Superior temporal gyrus (tissue), 1 donor: ENCODE data around the gene PEAK1.
A peak's percentile ranks its signal among the peaks of the same experiment; 100 is the strongest.
"Not testable (repeated sequence)": the region's sequence is repeated elsewhere in the genome, so short reads cannot be mapped to it uniquely, and the experiment has no call there.

Experiments used
- DNase-seq: peaks from one replicate; pipeline ENCODE4 v3.0.0-alpha.2; 2016; ENCODE audit errors: extremely low spot score

PEAK1 gene

DNA sequence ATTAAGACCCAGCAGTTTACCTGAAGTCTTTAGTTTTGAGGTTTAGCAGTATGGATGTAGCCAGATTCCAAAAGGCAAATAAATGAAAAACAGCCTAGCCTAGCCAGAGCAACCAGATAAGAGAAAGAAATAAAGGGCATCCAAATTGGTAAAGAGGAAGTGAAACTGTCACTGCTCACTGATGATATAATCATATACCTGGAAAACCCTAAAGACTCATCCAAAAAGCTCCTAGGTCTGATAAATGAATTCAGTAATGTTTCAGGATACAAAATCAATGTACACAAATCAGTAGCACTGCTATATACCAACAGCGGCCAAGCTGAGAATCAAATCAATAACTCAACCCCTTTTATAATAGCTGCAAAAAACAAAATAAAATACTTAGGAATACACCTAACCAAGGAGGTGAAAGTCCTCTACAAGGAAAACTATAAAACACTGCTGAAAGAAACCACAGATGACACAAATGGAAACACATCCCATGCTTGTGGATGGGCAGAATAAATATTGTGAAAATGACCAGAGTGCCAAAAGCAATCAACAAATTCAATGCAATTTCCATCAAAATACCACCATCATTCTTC, 13.6 kb downstream of the PEAK1 start:
- not testable (repeated sequence) for DNase-seq

DNA sequence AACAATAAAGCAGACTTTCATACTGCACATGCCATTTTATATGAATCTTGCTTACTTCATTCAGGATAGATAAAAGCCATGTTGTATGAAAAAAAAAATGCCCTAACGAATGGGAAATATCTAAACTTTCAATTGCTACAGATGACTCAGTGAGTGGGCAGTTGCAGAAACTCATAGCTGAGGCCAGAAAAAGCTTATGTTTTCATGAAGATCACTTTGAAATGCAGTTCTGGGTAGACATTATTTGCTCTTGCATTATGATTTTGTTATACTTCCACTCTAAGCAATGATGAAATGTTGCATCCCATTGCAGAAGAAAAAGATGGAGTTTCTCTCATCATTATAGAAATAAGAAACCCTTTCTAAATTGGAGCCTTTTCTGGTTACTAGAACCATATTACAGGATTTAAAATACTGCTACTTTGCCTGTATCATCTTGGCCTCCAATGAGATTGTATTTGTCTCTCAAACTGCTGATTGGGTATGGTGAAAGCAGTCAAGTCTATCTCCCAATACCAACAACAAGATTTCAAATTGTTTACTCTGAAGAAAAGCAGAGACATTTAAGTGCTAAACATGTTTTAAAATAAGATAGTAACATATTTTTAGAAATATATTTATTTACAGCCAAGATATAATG, 17.0 kb downstream of the PEAK1 start:
- DNase-seq, result peak; percentile 44

DNA sequence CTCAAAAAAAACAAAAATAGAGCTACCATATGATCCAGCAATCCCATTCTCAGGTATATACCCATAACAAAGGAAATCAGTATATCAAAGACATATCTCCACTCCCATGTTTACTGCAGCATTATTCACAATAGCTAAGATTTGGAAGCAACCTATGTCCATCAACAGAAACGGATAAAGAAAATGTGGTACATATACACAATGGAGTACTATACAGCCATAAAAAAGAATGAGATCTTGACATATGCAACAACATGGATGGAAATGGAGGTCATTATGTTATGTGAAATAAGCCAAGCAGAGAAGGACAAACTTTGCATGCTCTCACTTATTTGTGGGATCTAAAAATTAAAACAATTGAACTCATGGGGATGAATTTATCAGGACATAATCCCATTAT, 19.6 kb downstream of the PEAK1 start:
- DNase-seq, result no peak

DNA sequence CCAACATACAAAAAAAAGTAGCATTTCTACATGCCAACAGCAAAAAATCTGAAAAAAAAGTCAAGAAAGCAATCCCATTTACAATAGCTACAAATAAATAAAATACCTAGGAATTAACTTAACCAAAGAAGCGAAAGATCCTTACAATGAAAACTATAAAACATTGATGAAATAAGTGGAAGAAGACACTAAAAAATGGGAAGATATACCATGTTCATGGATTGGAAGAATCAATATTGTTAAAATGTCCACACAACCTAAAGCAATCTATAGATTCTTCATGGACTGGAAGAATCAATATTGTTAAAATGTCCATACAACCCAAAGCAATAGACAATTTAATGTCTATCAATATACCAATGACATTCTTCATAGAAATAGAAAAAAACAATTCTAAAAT, 21.0 kb downstream of the PEAK1 start:
- no peak for DNase-seq

DNA sequence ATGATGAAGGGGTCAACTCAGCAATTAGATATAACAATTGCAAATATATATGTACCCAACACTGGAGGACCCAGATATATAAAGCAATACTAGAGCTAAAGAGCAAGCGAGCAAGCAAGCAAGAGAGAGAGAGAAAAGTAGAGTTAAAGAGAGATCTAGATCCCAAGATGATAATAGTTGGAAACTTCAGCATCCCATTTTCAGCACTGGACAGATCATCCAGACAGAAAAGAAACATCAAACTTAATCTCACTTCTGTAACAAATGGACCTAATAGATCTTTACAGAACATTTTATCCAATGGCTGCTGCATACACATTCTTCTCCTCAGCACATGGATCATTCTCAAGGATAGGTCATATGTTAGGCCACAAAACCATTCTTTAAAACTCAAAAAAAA, 23.2 kb downstream of the PEAK1 start:
- no peak for DNase-seq

DNA sequence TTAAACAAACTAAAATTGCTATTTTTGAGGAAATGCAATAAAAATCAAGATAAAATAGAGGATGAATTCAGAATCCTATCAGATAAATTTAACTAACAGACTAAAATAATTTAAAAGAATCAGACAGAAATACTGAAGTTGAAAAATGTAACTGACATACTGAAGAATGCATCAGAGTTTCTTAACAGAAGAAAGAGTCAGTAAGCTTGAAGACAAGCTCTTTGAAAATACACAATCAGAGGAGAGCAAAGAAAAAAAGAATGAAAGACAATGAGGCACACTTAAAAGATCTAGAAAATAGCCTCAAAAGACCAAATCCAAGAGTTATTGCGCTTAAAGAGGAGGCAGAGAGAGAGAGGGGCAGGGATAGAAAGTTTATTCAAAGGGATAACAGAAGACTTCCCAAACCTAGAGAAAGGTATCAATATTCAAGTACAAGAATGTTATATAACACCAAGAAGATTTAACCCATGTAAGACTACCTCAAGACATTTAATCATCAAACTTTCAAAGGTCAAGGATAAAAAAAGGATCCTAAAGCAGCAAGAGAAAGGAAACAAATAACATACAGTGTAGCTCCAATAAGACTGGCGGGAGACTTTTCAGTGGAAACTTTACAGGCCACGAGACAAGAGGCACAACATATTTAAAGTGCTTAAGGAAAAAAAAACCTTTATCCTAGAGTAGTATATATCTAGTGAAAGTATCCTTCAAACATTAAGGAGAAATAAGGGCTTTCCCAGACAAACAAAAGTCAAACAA, 24.7 kb downstream of the PEAK1 start:
- no peak for DNase-seq

DNA sequence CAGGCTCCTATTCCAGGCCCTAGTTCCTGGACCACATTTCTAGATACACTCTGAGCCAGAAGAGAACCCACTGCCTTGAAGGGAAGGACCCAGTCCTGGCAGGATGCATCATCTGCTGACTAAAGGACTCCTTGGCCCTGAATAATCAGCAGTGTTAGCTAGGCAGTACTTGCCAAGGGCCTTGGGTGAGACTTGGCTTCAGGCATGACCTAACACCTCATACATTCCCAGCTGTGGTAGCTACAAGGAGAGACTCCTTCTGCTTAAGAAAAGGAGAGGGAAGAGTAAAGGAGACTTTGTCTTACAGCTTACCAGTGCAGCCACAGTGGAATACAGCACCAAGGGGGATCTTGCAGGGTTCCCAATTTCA, 26.4 kb downstream of the PEAK1 start:
- DNase-seq, result no peak

DNA sequence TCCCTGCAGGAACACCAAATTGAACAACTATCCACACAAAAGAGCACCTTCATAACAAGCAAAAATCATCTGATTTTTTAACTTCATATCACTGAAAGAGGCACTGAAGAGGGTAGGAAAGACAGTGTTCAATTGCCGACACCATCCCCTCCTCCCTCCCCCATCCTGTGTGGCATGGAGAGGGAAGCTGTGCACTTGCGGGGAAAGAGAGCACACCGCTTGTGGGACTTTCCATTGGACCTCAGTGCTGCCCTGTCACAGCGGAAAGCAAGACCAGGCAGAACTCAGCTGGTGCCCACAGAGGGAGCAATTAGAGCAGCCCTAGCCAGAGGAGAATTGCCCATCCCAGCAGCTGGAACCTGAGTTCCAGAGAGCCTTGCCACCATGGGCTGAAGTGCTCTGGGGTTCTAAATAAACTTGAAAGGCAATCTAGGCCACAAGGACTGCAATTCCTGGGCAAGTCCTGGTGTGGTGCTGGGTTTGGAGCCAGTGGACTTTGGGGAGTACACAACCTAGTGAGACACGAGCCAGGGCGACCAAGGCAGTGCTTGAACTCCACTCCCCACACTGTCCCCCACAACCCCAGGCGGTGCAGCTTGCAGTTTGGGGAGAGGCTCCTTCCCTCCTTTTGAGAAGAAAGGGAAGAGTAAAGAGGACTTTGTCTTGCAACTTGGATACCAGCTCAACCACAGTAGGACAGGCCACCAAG, 27.0 kb downstream of the PEAK1 start:
- no peak for DNase-seq

DNA sequence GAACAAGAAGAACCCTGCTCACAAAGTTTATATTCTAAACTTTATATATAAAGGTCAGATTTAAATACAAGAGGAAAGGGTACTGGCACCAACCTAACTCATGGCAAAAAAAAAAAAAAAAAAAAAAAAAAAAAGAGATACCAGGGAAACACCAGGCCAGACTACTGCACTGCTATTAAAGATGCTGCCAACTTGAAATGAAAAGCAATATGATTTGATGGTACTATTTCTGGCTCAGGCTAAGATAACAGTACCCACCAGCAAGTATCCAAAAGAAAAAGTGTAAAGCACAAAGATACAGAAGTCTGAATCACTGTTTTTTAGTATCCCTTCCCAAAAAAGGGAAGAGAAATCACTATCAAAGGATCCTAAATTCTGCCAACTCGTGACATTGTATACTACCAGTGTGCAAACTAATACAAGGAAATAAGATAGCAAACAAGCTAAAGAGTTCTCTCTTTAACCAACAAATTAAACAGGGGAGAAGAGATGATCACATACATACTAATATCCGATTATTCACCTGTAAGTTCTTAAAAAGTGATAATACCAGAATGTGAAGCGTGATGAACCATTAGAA, 28.4 kb downstream of the PEAK1 start:
- DNase-seq, result no peak

DNA sequence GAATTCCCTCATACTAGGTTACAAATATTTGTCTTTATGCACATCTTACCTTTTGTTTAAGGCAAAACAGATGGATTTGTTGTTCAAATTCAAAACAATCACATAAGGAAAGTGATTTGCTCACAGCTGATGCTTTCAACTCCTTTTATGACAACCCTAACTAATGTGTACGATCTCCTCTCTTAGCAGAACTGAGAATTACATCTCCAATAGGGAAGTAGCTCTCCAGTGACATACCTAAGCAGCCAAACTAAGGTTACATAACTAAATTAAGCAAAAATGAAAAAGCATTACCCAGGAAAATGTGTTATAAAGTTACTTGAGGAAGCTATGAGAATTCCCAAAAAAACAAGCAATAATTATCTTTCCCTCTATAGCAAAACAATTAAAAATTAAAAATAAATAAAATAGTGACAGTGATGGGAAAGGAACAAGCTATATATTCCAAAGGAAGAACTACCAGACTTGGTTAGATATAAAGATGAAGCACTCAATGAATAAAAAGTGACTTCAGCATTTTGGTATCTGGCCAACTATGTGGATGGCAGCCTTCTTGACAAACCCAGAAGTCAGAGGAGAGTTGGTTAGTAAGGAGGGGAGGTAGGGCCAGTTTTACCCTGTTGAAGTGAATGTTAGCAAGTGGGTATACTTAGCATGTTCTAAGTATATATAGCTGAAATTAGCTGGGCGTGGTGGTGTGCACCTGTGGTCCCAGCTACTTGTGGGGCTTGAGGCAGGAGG, 32.4 kb downstream of the PEAK1 start:
- no peak for DNase-seq

DNA sequence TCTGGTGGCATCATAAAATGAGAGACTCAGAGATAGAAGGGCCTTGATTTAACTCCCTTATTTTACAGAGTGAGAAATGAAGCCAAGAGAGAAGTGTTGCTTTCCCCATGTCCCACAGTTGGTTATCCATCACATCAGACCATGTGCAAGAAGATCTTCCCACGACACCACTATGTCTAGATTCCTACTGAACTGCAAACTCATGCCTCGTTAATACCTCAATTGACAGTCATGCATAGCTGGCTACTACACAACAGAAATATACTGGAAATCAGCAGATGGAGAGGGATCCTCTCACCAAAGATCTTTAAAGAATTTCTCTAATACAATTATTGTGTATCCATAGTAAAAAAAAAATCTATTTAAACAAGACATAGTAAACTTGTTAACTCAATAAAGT, 33.3 kb downstream of the PEAK1 start:
- no peak for DNase-seq

DNA sequence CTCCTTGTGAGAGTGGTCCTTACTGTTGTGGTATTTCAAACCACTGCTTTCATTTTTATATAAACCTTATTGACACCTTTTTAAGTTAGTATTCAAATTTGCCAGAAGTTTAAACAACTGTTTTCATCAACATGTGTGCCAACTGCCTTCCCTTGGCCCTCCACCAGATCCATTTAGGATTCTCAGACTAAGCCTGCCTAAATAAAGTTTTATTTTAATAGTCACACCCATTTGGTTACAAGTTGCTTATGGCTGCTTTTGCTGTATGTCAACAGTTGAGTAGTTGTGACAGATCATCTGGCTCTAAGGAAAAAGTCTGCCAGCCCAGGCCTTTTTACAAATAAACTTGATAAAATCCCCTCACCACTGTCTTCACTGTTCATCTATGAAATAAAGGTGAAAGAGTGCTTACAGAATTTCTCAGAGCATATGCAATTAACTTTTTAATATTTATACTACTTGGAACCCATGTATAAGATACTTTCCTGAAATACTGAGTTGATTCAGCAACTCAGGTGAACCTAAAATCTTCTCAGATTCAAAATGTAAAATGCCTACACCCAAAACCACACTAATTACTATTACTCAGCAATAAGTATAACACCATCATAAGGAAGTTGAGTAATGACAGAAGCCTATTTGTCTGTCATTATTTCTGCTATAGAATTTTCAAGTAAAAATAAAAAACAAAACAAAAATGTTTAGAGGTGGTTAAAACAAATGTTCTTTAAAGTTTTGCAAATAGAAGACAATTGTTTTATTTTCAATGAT, 35.1 kb downstream of the PEAK1 start:
- no peak for DNase-seq

DNA sequence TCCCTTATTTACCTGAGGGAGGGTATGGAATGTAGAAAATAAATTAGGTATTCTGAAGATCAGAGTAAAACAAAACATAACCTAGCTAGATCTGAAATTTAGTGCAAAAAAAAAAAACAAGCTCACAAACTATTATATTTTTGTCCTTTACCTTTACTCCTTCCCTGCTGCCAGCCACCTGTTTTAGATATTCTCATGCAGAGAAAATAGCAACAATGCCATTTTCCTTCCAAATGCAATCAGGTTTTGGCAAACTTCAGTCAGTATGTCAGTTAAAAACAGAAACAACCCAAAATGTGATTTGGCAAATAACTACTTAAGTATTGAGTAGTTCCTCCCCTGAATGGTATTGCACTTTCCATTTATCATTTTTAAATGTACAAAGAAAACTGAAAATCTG, 35.8 kb downstream of the PEAK1 start:
- no peak for DNase-seq

DNA sequence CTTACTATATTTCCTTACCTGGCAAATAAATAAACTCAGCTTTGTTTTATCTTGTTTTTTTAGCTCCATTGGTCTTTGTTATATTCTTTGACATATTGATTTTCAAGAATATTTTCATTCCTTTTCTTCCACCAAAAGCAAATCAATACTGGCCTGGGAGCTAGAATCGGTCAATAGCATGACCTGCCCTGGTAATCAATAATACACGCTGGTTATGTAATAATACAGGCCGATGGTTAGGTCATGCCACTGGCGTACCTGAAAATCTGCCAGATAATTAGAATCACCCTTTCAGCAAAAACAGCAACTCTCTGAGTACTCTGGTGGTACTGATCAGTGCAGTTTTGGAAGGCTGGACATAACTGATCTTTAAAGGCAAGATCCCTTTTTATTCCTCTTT, 39.9 kb downstream of the PEAK1 start:
- no peak for DNase-seq

DNA sequence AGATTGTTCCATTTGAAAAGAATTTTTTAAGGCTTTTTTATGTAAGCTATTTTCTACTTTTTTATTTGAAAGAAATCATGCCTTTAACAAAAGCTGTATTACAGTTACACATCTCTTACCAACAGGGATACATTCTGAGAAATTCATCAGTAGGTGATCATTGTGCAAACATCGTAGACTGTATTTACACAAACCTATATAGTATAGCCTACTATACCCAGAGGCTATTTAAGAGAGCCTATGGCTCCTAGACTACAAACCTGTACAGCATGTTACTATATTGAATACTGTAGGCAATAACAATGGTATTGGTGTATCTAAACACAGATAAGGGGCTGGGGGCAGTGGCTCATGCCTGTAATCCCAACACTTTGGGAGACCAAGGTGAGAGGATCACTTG, 43.1 kb downstream of the PEAK1 start:
- no peak for DNase-seq

DNA sequence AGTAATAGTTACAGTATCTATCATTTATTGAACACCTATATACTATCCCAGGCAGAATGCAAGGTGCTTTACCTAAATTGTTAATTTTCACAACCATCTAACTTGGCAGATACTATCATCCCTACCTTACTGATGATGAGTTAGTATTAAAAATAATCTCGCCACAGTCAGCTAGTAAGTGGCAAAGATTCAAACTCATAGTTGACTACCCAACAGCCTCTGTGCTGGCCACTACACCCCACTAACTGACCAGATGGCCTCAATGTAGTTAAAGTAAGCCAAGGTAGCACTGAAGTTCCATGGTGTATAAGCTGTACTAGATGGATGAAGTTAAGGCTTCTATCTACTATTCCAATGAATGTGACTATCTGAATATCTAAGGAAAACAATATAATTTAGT, 44.8 kb downstream of the PEAK1 start:
- no peak for DNase-seq

DNA sequence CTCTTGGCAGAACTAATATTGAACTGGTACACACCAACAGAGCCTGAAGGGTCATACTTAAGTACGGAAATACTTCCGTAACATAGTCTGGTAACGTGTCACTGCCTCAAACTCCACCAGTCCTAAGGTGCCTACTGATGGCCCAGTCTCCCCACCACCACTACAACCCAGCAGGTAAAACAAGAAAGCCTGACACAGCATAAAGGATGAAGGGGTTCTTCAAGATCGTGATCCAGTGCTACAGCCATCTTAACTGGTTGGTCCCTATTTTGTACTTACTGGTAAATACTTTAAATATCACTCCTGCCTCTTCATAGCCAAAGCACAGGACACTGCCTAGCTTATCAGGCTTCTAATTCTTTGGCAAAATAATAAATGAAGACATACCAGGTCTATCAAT, 46.5 kb downstream of the PEAK1 start:
- no peak for DNase-seq

DNA sequence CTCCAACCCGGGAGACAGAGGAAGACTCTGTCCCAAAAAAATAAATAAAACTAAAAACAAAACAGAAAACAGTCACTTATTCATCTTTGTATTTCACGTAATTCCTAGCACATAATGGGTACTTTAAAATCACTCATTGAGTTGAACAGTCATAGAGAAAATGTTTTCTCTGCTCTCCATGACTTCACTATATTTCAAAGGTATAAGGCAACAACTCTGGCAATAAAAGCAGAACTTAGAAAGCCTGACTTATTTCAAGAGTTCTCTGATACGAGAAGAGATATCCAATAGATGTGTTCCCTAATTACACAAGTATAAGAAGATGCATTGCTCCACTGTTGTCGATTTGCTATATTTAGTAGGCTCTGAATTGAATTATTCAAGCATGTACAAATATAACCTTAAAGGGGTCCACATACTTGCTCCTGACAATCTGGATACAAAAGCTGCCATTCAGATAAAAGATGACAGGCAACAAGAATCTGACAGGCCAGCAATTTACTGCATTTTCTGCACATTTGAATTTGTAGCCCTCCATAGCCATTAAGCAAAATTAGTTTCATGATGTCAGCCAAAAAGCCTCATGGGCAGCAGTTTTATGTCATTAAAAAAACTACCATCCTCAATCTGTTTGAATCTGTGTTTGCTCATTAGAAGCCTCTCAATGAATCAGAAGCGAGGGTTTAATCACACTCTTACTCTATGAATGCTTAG, 47.9 kb downstream of the PEAK1 start:
- DNase-seq, result no peak

DNA sequence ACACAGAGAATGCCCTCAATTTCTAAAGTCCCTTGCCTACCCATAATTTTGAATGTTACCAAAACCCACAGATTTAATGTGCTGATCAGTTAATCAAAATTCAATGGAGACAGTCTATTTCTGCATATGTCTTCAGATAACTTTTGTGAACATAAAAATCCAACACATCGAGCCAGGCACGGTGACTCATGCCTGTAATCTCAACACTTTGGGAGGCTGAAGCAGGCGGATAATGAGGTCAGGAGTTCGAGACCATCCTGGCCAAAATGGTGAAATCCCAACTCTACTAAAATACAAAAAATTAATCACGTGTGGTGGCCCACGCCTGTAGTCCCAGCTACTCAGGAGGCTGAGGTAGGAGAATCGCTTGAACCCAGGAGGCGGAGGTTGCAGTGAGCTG, 49.3 kb downstream of the PEAK1 start:
- DNase-seq, result no peak

DNA sequence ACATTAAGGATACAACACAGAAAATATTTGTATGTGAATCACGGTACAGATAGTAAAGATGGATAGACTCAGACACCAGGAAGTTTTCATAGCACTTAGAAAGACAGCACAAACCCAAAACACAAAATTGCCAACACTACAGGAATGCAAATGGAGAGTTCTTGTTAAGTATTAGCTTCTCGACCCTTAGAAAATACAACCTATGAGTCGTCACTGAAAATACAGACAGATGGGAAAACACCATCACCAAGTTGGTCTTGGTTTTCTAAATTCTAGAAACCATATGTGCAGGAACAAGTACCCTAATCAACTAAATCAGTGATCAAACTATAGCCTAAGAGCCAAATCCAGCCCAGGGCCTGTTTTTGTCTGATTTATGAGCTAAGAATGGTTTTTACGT, 50.7 kb downstream of the PEAK1 start:
- no peak for DNase-seq
